HG03571 (cell line): ENCODE results near the gene EGF.
"Not testable (repeated sequence)": the region's sequence is repeated elsewhere in the genome, so short reads cannot be mapped to it uniquely, and the experiment has no call there.

Experiments
- ATAC-seq: cut with Tn5 transposase; IDR thresholded peaks from one replicate; pipeline ENCODE4 v1.9.1; 2021; ENCODE audit not compliant: unreplicated experiment

Gene EGF

GRCh38 chr4:109914322-109914721 is 1.6 kb downstream of the EGF start:
- ATAC-seq, result no peak

GRCh38 chr4:109915385-109916026 is 2.8 kb downstream of the EGF start:
- no peak for ATAC-seq

GRCh38 chr4:109916027-109916409 is 3.3 kb downstream of the EGF start:
- no peak for ATAC-seq

- no peak for ATAC-seq
Measured at GRCh38 chr4:109921384-109921808, 8.7 kb downstream of the EGF start.

- no peak for ATAC-seq
Measured at GRCh38 chr4:109925396-109925795, 12.7 kb downstream of the EGF start.

- ATAC-seq, result no peak
Measured at GRCh38 chr4:109928327-109929045, 15.8 kb downstream of the EGF start.

GRCh38 chr4:109930464-109930863 is 17.8 kb downstream of the EGF start:
- no peak for ATAC-seq

- ATAC-seq, result no peak
Measured at GRCh38 chr4:109930872-109931271, 18.2 kb downstream of the EGF start.

- no peak for ATAC-seq
Measured at GRCh38 chr4:109931318-109931717, 18.6 kb downstream of the EGF start.

- ATAC-seq, result not testable (repeated sequence)
Measured at GRCh38 chr4:109937352-109937751, 24.7 kb downstream of the EGF start.

GRCh38 chr4:109939190-109939589 is 26.5 kb downstream of the EGF start:
- ATAC-seq, result no peak

- no peak for ATAC-seq
Measured at GRCh38 chr4:109942292-109942926, 29.7 kb downstream of the EGF start.

GRCh38 chr4:109943745-109944144 is 31.1 kb downstream of the EGF start:
- no peak for ATAC-seq

GRCh38 chr4:109944591-109944990 is 31.9 kb downstream of the EGF start:
- no peak for ATAC-seq

- ATAC-seq, result no peak
Measured at GRCh38 chr4:109945056-109945455, 32.4 kb downstream of the EGF start.

GRCh38 chr4:109946120-109946519 is 33.4 kb downstream of the EGF start:
- no peak for ATAC-seq

- ATAC-seq, result no peak
Measured at GRCh38 chr4:109947457-109947856, 34.8 kb downstream of the EGF start.

- no peak for ATAC-seq
Measured at GRCh38 chr4:109947918-109948317, 35.2 kb downstream of the EGF start.

- ATAC-seq, result not testable (repeated sequence)
Measured at GRCh38 chr4:109949099-109949718, 36.5 kb downstream of the EGF start.

GRCh38 chr4:109952612-109953011 is 39.9 kb downstream of the EGF start:
- no peak for ATAC-seq

- ATAC-seq, result no peak
Measured at GRCh38 chr4:109953556-109953955, 40.9 kb downstream of the EGF start.

- ATAC-seq, result no peak
Measured at GRCh38 chr4:109955146-109955545, 42.5 kb downstream of the EGF start.
